HEK293 (cell line): ENCODE data around the gene SH3RF3.
A peak's percentile ranks its signal among the peaks of the same experiment; 100 is the strongest.

Experiments
- BCL11B ChIP-seq: fragments of 450-650 bp; formaldehyde crosslinking; IDR thresholded peaks from 2 replicates; pipeline ENCODE4 v1.5.1; 2016; ENCODE audit warnings: low read depth, missing biosample characterization, missing genetic modification characterization
- ELK4 ChIP-seq: IDR thresholded peaks from 2 replicates; pipeline ENCODE4 v1.6.1; 2011; ENCODE audit warnings: mild to moderate bottlenecking, low read depth, low read length, borderline replicate concordance
- HIC1 ChIP-seq: fragments of 450-650 bp; formaldehyde crosslinking; IDR thresholded peaks from 2 replicates; pipeline ENCODE4 v1.5.1; 2016; ENCODE audit warnings: missing biosample characterization, missing genetic modification characterization
- INSM2 ChIP-seq: fragments of 450-650 bp; formaldehyde crosslinking; IDR thresholded peaks from 2 replicates; pipeline ENCODE4 v1.5.1; 2016; ENCODE audit warnings: missing biosample characterization, missing genetic modification characterization
- KLF1 ChIP-seq: fragments of 450-650 bp; formaldehyde crosslinking; IDR thresholded peaks from 2 replicates; pipeline ENCODE4 v1.5.1; 2016; ENCODE audit warnings: missing biosample characterization, missing genetic modification characterization
- MYNN ChIP-seq: fragments of 450-650 bp; formaldehyde crosslinking; IDR thresholded peaks from 2 replicates; pipeline ENCODE4 v1.5.1; 2016; ENCODE audit warnings: missing biosample characterization, missing genetic modification characterization, borderline replicate concordance
- PATZ1 ChIP-seq: fragments of 450-650 bp; formaldehyde crosslinking; IDR thresholded peaks from 2 replicates; pipeline ENCODE4 v1.5.1; 2016; ENCODE audit warnings: missing biosample characterization, missing genetic modification characterization
- SCRT2 ChIP-seq: fragments of 450-650 bp; formaldehyde crosslinking; IDR thresholded peaks from 2 replicates; pipeline ENCODE4 v1.5.1; 2016; ENCODE audit warnings: missing biosample characterization, missing genetic modification characterization
- SP7 ChIP-seq: fragments of 450-650 bp; formaldehyde crosslinking; IDR thresholded peaks from 2 replicates; pipeline ENCODE4 v1.5.1; 2016; ENCODE audit warnings: missing biosample characterization, missing genetic modification characterization
- WT1 ChIP-seq: fragments of 450-650 bp; formaldehyde crosslinking; IDR thresholded peaks from 2 replicates; pipeline ENCODE4 v1.5.1; 2016; ENCODE audit warnings: missing biosample characterization, missing genetic modification characterization
- ZBTB11 ChIP-seq: fragments of 450-650 bp; formaldehyde crosslinking; conservative IDR thresholded peaks from 2 replicates; pipeline ENCODE4 v1.5.1; 2016; ENCODE audit warnings: low read depth, missing biosample characterization, missing genetic modification characterization
- ZBTB49 ChIP-seq: fragments of 450-650 bp; formaldehyde crosslinking; IDR thresholded peaks from 2 replicates; pipeline ENCODE4 v1.5.1; 2016; ENCODE audit warnings: missing biosample characterization, missing genetic modification characterization, low read depth
- ZFHX2 ChIP-seq: fragments of 450-650 bp; formaldehyde crosslinking; conservative IDR thresholded peaks from 2 replicates; pipeline ENCODE4 v1.5.1; 2016; ENCODE audit warnings: missing biosample characterization, missing genetic modification characterization
- ZNF133 ChIP-seq: fragments of 450-650 bp; formaldehyde crosslinking; IDR thresholded peaks from 2 replicates; pipeline ENCODE4 v1.5.1; 2016; ENCODE audit warnings: missing biosample characterization, missing genetic modification characterization
- ZNF155 ChIP-seq: fragments of 450-650 bp; formaldehyde crosslinking; IDR thresholded peaks from 2 replicates; pipeline ENCODE4 v1.5.1; 2016; ENCODE audit warnings: missing biosample characterization, missing genetic modification characterization
- ZNF335 ChIP-seq: fragments of 450-650 bp; formaldehyde crosslinking; conservative IDR thresholded peaks from 2 replicates; pipeline ENCODE4 v1.5.1; 2016; ENCODE audit warnings: missing biosample characterization, missing genetic modification characterization
- ZNF48 ChIP-seq: fragments of 450-650 bp; formaldehyde crosslinking; IDR thresholded peaks from 2 replicates; pipeline ENCODE4 v1.5.1; 2016; ENCODE audit warnings: missing biosample characterization, missing genetic modification characterization
- ZNF664 ChIP-seq: fragments of 450-650 bp; formaldehyde crosslinking; IDR thresholded peaks from 2 replicates; pipeline ENCODE4 v1.5.1; 2016; ENCODE audit warnings: missing biosample characterization, missing genetic modification characterization
- ZSCAN30 ChIP-seq: fragments of 450-650 bp; IDR thresholded peaks from 2 replicates; pipeline ENCODE4 v1.5.1; 2018; ENCODE audit warnings: missing biosample characterization, mild to moderate bottlenecking, missing genetic modification characterization, moderate library complexity
- ZSCAN4 ChIP-seq: fragments of 450-650 bp; formaldehyde crosslinking; IDR thresholded peaks from 2 replicates; pipeline ENCODE4 v1.5.1; 2017; ENCODE audit warnings: missing biosample characterization, missing genetic modification characterization
- ZXDB ChIP-seq: fragments of 450-650 bp; formaldehyde crosslinking; IDR thresholded peaks from 2 replicates; pipeline ENCODE4 v1.5.1; 2016; ENCODE audit warnings: missing biosample characterization, missing genetic modification characterization

SH3RF3 gene

GRCh38 chr2:109213646-109214433 lies 84.8 kb downstream of the SH3RF3 start (continued):
- TF ChIP-seq ZBTB11 (no peak), KLF1 (peak; percentile 99), SP7 (peak; percentile 98), HIC1 (tag by site-specific recombination) (no peak), ZFHX2 (tag by site-specific recombination) (no peak; the same call in 1 of the 2 replicates), ZNF664 (tag by site-specific recombination) (no peak), WT1 (tag by site-specific recombination) (peak; percentile 99), SCRT2 (tag by site-specific recombination) (peak; percentile 98), ZNF335 (tag by site-specific recombination) (no peak), MYNN (tag by site-specific recombination) (no peak), ZNF48 (no peak), ZBTB49 (tag by site-specific recombination) (no peak), BCL11B (peak; percentile 60; the same call in 1 of the 2 replicates), PATZ1 (tag by site-specific recombination) (peak; percentile 99), ZNF155 (no peak), ZSCAN30 (tag by site-specific recombination) (peak; percentile 73; the same call in 1 of the 2 replicates), INSM2 (tag by site-specific recombination) (peak; percentile 84), ZSCAN4 (peak; percentile 42; the same call in 1 of the 2 replicates), ELK4 (no peak), ZNF133 (tag by site-specific recombination) (no peak), ZXDB (tag by site-specific recombination) (peak; percentile 97)
